NCI-H524 treated with DMSO at 0.1 percent for 48 hours (cell line): ENCODE results near the gene QPRT.
"Not testable (repeated sequence)": the region's sequence is repeated elsewhere in the genome, so short reads cannot be mapped to it uniquely, and the experiment has no call there.

Experiments
- DNase-seq: peaks from one replicate; lab custom pipeline; 2025; lab: John Stamatoyannopoulos, UW

The QPRT gene

DNA sequence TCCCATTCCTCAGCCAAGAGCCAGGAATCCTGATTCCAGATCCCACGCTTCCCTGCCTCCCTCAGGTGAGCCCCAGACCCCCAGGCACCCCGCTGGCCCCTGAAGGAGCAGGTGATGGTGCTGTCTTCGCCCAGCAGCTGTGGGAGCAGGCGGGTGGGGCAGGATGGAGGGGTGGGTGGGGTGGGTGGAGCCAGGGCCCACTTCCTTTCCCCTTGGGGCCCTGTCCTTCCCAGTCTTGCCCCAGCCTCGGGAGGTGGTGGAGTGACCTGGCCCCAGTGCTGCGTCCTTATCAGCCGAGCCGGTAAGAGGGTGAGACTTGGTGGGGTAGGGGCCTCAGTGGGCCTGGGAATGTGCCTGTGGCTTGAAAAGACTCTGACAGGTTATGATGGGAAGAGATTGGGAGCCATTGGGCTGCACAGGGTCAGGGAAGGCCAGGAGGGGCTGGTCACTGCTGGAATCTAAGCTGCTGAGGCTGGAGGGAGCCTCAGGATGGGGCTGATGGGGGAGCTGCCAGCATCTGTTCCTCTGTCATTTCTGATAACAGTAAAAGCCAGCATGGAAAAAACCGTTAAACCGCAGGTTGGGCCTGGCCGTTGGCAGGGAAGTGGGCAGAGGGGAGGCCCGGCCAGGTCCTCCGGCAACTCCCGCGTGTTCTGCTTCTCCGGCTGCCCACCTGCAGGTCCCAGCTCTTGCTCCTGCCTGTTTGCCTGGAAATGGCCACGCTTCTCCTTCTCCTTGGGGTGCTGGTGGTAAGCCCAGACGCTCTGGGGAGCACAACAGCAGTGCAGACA lies 15.8 kb upstream of the QPRT start, which contains the start of gene SPN:
SPN (plus strand) TSS at position 232 of the 791 bp plus-strand sequence; CDS start at position 714, 482 bp downstream.
- DNase-seq = no peak

DNA sequence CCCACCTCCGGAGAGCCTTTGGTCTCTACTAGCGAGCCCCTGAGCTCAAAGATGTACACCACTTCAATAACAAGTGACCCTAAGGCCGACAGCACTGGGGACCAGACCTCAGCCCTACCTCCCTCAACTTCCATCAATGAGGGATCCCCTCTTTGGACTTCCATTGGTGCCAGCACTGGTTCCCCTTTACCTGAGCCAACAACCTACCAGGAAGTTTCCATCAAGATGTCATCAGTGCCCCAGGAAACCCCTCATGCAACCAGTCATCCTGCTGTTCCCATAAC lies 15.2 kb upstream of the QPRT start:
- no peak for DNase-seq

DNA sequence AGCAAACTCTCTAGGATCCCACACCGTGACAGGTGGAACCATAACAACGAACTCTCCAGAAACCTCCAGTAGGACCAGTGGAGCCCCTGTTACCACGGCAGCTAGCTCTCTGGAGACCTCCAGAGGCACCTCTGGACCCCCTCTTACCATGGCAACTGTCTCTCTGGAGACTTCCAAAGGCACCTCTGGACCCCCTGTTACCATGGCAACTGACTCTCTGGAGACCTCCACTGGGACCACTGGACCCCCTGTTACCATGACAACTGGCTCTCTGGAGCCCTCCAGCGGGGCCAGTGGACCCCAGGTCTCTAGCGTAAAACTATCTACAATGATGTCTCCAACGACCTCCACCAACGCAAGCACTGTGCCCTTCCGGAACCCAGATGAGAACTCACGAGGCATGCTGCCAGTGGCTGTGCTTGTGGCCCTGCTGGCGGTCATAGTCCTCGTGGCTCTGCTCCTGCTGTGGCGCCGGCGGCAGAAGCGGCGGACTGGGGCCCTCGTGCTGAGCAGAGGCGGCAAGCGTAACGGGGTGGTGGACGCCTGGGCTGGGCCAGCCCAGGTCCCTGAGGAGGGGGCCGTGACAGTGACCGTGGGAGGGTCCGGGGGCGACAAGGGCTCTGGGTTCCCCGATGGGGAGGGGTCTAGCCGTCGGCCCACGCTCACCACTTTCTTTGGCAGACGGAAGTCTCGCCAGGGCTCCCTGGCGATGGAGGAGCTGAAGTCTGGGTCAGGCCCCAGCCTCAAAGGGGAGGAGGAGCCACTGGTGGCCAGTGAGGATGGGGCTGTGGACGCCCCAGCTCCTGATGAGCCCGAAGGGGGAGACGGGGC lies 14.7 kb upstream of the QPRT start:
- DNase-seq = no peak

DNA sequence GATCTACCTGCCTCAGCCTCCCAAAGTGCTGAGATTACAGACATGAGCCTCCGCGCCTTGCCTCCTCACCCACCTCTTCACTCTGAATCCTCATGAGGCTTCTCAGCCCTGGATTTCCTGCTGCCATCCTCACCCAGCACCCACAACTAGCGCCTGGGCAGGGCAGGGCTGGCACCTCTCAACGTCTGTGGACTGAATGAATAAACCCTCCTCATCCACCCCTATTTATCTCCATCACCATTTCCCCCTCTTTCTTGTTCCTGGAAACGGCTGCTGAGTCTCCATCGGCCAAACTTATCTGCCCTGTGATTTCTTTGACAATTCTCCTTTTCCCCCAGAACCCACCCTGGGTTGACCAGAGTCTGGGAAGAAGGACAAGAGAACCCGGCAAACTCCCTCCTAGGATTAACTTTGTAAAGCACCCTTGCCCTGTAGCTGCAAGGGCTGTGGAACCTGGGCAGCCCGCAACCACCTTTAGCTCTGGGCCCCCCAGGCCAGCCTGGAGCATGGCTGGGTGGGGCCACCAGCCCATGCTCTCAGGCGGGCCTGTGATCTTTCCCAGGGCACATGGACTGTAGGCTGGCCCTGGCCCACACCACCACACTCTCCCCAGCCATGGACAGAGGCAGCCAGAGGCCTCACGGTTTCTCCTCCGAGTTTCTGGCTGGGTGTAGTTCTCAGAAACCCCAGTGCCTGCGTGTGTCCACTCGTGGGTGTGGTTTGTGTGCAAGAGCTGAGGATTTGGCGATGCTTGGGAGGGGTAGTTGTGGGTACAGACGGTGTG lies 13.5 kb upstream of the QPRT start:
- no peak for DNase-seq

DNA sequence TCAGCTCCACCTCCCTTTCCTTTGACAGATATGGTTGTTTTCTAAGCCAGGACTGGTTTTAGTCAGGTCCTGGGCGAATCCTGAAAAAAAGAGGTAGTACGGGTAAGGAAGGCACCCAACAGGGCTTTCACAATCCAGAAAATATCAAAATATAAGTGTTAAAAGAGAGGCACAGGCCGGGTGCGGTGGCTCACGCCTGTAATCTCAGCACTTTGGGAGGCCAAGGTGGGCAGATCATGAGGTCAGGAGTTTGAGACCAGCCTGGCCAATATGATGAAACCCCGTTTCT lies 11.7 kb upstream of the QPRT start:
- DNase-seq = not testable (repeated sequence)

DNA sequence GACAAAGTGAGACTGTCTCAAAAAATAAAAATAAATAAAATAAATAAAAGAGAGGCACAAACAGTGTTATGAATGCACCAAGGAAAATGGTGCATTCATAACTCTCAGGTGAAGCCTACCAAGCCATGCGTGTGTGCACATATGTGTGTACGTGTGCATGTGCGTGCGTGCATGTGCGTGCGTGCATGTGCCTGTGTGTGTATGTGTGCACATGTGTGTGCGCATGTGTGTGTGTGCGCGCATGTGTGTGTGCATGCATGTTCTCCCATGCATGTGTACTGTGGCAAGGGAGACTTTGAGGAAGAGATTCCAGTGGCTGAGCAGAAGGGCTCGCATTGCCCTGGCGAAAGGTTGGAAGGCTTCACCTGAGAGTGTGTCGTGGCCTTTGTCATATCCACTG lies 11.2 kb upstream of the QPRT start:
- no peak for DNase-seq

DNA sequence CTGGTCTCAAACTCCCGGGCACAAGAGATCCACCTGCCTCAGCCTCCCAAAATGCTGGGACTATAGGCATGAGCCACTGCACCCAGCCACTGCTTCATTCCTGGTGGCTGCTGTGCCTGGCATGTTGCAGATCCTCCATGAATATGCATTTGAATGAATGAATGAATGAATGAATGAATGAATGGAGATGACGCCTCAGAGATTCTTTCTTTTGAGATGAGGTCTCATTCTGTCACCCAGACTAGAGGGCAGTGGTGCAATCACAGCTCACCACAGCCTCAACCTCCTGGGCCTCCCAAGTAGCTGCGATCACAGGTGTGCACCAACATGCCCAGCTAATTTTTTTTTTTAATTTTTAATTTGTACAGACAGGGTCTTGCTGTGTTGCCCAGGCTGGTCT lies 10.7 kb upstream of the QPRT start:
- no peak for DNase-seq

DNA sequence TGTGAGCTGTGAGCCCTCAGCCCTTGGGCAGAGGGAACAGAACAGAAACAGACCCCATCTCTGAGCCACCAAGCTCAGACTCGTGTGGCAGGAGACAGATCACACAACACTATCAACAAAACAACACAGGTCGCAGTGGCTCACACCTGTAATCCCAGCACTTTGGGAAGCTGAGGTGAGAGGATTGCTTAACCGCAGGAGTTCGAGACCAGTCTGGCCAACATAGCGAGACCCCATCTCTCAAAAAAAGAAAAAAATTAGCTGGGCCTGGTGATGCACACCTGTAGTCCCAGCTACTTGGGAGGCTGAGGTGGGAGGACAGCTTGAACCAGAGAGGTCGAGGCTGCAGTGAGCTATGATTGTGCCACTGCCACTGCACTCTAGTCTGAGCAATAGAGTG lies 5.5 kb upstream of the QPRT start:
- DNase-seq = no peak

DNA sequence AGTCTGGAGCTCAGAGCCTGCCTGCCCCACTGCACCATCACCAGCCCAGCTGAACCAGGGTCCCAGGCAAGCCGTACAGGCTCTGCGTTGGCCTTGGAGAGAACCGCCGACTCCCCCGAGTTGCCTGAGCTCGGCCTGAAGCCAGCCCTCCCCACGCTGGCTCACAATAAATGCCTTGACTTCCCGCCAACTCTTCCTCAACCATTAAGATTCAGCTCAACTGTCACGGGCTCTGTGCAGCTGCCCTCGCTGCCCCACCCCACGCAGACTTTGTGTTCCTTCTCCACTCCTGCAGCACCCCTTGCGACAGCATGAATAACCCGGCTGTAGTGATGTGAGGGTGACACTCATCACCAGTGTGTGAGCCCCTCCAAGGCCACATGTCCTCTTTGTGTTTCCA lies 4.8 kb upstream of the QPRT start:
- no peak for DNase-seq

DNA sequence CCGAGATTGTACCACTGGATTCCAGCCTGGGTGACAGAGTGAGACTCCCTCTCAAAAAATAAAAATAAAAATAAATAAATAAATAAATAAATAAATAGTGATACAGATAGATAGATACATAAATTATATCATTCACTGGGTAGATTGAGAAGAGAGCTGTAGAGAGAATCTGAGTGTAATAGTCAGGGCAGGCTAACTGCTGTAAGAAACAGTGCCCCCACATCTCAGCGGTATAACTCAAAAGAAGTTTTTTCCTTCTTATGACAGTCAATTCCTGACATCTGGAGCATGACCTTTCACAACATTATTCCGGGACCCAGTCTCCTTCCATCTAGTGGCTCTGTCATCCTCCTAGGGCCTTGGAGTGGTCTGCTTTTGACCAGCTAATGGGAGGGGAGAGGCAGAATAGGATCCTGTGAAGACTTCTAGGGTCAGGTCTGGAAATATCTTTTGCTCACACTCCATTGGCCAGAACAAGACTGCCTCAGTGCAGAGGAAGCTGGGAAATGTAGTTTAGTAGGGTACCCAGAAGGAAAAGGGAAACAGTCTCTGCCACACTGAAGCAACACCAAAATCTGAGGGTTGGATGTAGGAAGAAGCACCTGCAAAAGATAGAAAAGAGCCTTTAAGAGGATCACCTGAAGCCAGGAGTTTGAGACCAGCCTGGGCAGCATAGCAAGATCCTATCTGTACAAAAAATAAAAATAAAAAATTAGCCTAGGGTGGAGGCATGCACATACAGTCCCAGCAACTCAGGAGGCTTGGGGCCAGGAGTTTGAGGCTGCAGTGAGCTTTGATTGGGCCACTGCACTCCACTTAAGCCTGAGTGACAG lies 3.0 kb upstream of the QPRT start:
- DNase-seq = no peak

DNA sequence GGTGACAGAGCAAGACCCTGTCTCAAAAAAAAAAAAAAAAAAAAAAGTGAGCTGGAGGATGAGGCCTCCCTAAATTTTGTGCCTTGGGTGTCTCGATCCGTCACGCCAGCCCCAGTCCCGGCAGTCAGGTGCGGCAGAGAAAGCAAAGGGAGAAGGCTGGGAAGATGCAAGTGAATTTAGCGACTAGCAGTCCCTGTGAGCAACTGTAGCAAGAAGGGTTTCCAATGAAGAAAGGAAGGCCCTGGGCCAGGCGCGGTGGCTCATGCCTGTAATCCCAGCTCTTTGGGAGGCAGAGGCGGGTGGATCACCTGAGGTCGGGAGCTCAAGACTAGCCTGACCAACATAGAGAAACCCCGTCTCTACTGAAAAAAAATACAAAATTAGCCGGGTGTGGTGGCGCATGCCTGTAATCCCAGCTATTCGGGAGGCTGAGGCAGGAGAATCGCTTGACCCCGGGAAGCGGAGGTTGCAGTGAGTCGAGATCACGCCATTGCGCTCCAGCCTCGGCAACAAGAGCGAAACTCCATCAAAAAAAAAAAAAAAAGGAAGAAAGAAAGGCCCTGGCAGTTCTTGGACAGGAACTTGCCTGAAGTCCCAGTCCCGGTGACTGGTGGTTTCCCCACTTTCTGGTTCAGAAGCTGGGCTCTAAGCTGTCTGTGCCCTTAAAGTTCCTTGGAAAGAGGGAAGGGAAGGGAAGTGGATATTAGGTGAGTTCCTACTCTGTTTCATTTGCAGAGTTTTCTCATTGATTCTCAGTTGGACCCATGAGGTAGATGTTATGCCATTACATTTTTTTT lies 1.8 kb upstream of the QPRT start:
- DNase-seq = no peak

DNA sequence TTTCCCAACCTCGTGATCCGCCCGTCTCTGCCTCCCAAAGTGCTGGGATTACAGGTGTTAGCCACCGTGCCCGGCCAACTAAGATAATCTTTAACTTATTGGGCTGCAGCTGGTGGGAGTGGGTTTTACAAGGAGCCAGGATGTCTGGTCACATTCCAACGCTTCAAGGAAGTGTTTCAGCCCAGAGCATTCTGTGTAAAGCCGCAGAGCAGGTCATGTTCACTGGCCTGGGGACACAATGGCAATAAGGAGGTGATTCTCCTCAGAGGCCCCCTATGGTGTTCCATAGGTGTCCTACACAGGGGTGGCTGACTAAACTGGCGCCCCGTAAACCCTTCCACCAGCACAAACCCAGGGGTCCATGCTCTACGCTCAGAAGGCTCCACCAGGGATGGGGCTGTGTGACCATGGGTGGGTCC lies 1.2 kb downstream of the QPRT start:
- no peak for DNase-seq

DNA sequence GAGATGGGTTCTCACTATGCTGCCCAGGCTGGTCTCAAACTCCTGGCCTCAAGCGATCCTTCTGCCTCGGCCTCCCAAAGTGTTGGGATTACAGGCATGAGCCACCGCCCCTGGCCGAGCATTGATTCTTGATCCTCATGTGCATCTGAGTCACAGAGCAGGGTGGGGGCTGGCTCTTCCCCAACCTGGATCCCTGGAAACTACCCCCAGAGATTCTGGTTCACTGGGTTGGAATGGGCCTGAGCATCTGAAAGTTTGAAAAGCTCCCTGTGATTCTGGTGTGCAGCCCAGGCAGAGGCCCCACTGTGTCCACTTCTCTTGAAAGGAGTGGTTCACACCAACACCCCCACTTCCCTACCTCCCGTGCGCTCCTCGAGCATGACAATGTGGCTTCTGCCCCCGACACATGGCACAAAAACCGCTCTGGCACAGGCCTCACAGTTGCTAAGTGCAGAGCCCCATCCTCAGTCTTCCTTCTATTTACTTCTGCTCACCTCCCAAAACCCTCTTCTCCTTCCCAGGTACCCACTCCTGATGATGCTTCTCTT lies 4.6 kb downstream of the QPRT start:
- DNase-seq = no peak

DNA sequence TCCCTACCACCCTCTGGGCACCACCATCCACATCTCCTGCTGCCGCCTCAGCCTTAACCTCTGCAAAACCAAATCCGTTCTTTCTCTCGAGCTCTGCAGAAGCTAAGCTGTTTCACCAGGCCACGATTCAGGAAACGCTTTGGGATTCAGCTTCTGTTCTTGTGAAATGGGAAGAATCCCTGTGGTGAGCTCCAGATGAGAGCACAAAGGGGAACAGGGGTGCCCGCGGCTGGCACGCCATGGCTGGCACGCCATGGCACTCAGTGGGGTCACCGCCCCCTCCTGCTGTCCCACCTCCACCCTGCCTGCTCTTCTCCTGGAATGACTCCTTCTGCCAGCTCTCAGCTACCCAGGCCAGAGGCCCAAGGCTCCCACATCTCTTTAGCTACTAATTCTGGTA lies 5.7 kb downstream of the QPRT start:
- no peak for DNase-seq

DNA sequence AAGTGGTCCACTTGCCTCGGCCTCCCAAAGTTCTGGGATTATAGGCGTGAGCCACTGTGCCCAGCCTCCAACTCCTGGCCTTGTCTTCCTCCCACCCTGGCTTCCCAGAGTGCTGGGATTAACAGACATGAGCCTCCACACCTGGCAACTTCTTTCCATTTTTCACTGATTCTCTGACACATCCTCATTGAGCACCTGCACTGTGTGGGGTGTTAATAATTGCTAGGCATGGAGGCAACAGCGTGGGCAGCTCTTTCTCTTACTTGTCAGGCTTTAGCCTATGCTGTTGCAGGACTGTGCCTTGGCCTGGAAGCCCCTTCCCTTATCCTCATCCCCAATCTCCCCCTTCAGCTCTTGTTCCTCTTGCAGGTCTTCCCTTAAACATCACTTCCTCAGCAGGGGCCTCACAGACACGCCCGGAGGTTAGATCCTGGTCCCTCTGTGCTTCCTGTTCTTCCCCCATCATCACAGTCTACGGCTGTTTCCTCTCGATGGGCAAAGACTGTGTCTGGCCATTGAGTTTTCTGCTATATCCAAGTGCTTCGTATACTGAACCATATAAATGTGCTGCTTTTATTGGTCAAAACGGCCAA lies 7.9 kb downstream of the QPRT start:
- no peak for DNase-seq

DNA sequence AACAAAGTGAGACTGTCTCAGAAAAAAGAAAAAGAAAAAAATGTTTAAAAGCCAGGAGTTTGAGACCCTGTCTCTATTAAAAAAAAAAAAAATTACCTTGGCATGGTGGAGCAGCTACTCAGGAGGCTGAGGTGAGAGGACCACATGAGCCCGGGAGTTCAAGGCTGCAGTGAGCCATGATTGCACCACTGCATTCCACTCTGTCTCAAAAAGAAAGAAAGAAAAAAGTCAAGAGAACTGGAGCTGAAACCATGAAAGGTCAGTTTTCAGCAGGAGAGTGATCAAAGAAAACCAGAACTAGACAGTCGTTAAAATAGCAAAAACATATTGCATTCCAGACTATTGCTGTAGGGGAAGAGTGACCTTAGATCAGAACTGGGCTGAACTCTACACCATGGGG lies 8.8 kb downstream of the QPRT start:
- no peak for DNase-seq

DNA sequence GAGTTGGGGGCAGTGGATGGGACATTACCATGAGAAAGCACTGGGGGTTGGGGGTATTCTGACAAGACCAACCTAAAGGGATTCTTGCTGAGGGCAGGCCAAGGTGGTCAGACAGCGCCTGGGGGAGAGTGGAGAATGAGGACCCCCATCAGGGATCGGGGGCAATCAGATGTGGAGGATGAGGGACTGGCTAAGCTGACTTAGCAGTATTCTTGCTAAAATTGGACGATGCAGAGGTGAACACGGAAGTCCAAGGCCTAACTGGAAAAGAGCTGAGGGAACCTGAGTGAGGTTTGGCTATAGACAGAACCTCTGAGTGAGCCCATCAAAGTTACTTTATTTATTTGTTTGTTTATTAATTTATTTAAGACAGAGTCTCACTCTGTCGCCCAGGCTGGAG lies 9.2 kb downstream of the QPRT start:
- DNase-seq = no peak

DNA sequence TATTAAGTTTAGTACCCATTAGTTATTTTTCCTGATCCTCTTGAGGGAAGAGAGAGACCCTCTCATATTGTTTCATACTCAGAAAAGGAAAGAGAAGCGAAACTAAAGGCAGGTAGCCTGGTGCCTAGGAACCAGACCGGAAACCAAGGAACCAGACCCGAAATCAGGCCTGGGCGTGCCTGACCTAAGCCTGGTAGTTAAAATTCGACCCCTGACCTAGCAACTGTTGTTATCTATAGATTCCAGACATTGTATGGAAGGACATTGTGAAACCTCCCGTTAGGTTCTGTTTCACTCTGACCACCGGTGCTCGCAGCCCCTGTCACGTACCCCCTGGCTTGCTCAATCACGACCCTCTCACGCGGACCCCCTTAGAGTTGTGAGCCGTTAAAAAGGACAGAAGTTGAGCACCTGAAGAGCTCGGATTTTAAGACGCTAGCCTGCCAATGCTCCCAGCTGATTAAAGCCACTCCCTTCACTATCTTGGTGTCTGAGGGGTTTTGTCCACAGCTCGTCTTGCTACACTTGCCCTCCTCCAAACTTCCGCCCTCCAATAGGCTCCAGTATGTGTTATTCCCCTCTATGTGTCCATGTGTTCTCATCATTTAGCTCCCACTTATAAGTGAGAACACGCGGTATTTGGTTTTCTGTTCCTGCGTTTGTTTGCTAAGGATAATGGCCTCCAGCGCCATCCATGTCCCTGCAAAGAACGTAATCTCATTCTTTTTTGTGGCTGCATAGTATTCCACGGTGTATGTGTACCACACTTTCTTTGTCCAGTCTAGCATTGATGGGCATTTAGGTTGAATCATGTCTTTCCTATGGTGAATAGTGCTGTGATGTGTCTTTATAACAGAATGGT lies 10.7 kb downstream of the QPRT start:
- DNase-seq = not testable (repeated sequence)

DNA sequence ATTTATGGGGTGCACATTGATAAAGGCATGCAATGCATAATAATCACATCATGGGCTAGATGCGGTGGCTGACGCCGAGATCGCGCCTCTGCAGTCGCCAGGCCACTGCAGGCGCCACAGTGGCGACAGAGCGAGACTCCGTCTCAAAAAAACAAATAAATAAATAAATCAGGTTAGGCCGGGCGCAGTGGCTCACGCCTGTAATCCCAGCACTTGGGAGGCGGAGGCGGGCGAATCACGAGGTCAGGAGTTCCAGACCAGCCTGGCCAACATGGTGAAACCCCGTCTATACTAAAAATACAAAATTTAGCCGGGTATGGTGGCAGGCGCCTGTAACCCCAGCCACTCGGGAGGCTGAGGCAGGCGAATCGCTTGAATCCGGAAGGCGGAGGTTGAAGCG lies 13.6 kb downstream of the QPRT start:
- not testable (repeated sequence) for DNase-seq
